Vagina (tissue), 2 donors: Measurements from ENCODE around the gene GPI.

Experiments
- CTCF ChIP-seq, 3 experiments: fragments of 450-650 bp in 2 of 3; fragments of 200-600 bp in 1 of 3; sonication (generic) in 1 of 3; IDR thresholded peaks; one replicate each; pipeline ENCODE4 v1.5.1; 2017 to 2019; ENCODE audit warnings: antibody characterized with exemption in 3 of 3, mild to moderate bottlenecking in 2 of 3, moderate library complexity in 2 of 3
- POLR2A ChIP-seq, 2 donors: fragments of 450-650 bp; IDR thresholded peaks; one replicate each; pipeline ENCODE4 v1.6.1; 2017; ENCODE audit warnings: antibody characterized with exemption in 2 of 2, mild to moderate bottlenecking in 2 of 2, moderate library complexity in 2 of 2
- POLR2AphosphoS5 ChIP-seq, 2 donors: sonication (generic); formaldehyde crosslinking; IDR thresholded peaks; one replicate each; pipeline ENCODE4 v1.9.0; 2017; ENCODE audit warnings: antibody characterized with exemption in 2 of 2, mild to moderate bottlenecking in 2 of 2, low read depth in 1 of 2; ENCODE audit not compliant: insufficient read depth in 1 of 2

GRCh38 chr19:34330116-34330515 is 34.9 kb upstream of the GPI start:
- no peak for TF ChIP-seq CTCF (IDR thresholded peaks at IDR 0.05)
- no peak for TF ChIP-seq POLR2AphosphoS5 (IDR thresholded peaks at IDR 0.05; ENCODE audit: insufficient read depth in 1 of 2, low read depth in 1 of 2)
- TF ChIP-seq POLR2A (IDR thresholded peaks at IDR 0.05) = no peak
